Body of pancreas (tissue), 4 donors: ENCODE data around the gene BHMT2.

Experiments
- POLR2A ChIP-seq, 3 donors: fragments of 450-650 bp; IDR thresholded peaks; one replicate each; pipeline ENCODE4 v1.6.1; 2016; ENCODE audit warnings: antibody characterized with exemption in 3 of 3, mild to moderate bottlenecking in 2 of 3
- TF ChIP-seq, protein P1 (sequence below), 7 experiments: fragments of 450-650 bp in 4 of 7; fragments of 200-600 bp in 3 of 7; sonication (generic) in 3 of 7; IDR thresholded peaks; one replicate each; pipeline ENCODE4 v1.5.1; 2016 to 2019; ENCODE audit warnings: antibody characterized with exemption in 7 of 7

DNA sequence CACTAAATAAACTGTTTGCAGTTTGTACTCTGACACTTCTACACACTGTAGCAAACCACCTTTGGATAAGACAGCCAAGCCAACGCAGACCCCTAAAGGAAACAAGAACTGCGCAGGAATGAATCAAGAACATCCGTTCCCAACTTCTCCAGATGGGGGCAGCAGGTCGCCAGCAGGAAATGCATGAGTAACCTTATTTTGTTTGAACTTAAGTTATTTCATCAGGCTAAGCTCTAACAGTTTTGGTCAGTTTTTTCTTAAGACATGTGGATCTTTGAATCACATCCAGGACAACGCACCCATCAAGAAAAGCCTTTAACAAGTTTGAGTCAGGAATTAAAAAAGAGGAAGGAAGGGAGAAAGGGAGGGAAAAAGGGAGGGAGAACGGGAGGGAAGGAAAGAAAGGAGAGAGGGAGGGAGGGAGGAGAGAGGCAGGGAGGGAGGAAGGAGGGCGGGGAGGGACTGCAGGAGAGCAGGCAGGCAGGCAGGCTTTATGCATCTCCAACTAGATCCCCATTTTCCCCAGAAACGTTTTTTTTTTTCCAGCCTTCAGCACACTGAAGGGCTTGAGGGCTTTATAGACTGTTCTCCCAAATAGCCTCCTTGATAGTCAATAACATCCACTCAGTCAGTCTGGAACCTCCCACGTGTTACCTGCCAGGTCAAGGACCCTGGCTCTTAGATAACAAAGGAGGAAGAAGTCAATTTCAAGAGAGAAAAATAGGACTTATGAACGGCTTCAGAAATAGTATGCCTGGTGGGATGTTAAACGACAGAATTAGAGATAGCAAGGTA is 64.3 kb downstream of the BHMT2 start:
- TF ChIP-seq POLR2A (IDR thresholded peaks at IDR 0.05): no peak
- TF ChIP-seq, protein P1, sequence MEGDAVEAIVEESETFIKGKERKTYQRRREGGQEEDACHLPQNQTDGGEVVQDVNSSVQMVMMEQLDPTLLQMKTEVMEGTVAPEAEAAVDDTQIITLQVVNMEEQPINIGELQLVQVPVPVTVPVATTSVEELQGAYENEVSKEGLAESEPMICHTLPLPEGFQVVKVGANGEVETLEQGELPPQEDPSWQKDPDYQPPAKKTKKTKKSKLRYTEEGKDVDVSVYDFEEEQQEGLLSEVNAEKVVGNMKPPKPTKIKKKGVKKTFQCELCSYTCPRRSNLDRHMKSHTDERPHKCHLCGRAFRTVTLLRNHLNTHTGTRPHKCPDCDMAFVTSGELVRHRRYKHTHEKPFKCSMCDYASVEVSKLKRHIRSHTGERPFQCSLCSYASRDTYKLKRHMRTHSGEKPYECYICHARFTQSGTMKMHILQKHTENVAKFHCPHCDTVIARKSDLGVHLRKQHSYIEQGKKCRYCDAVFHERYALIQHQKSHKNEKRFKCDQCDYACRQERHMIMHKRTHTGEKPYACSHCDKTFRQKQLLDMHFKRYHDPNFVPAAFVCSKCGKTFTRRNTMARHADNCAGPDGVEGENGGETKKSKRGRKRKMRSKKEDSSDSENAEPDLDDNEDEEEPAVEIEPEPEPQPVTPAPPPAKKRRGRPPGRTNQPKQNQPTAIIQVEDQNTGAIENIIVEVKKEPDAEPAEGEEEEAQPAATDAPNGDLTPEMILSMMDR (IDR thresholded peaks at IDR 0.05): peak; percentile 52 to 76 (median 74)
